ENCODE data around the gene RAB11FIP4.

The RAB11FIP4 gene

GRCh38 chr17:31428512-31428911 lies 37.0 kb downstream of the RAB11FIP4 start:
- ChIA-PET CTCF (interaction anchor here (2.0 to 2.3 kb wide), 2 partner anchors 9 to 96 kb away, joined by 4 to 9 read pairs; no protein-coding TSS in a partner anchor), POLR2A (no interaction called here)
- no peak for TF ChIP-seq CTCF (IDR thresholded peaks at IDR 0.05; ENCODE audit: control extremely low read depth, extremely low read depth, low read depth, missing control alignments)
- no peak for DNase-seq (ENCODE audit: extremely low spot score)

GRCh38 chr17:31431098-31431851 lies 39.8 kb downstream of the RAB11FIP4 start:
- ChIA-PET POLR2A (no interaction called here), CTCF (no interaction called here)
- no peak for TF ChIP-seq CTCF (IDR thresholded peaks at IDR 0.05; ENCODE audit: control extremely low read depth, extremely low read depth, low read depth, missing control alignments)
- no peak for DNase-seq (ENCODE audit: extremely low spot score)

GRCh38 chr17:31431852-31432658 lies 40.6 kb downstream of the RAB11FIP4 start:
- CTCF ChIA-PET: interaction anchor here (0.7 to 9.5 kb wide), 2 partner anchors 43 to 93 kb away, joined by 3 to 178 read pairs; no protein-coding TSS in a partner anchor
- no peak for TF ChIP-seq CTCF (IDR thresholded peaks at IDR 0.05; ENCODE audit: control extremely low read depth, extremely low read depth, low read depth, missing control alignments)
- POLR2A ChIA-PET: no interaction called here
- no peak for DNase-seq (ENCODE audit: extremely low spot score)

GRCh38 chr17:31433091-31433790 lies 41.8 kb downstream of the RAB11FIP4 start:
- ChIA-PET POLR2A (interaction anchor here (0.6 kb wide), 1 partner anchor 106 kb away, joined by 3 read pairs; no protein-coding TSS in a partner anchor), CTCF (interaction anchor here (0.7 to 9.5 kb wide), 4 partner anchors 8 to 409 kb away, joined by 3 to 178 read pairs (median 10); no protein-coding TSS in a partner anchor)
- no peak for DNase-seq (ENCODE audit: extremely low spot score)
- no peak for TF ChIP-seq CTCF (IDR thresholded peaks at IDR 0.05; ENCODE audit: control extremely low read depth, extremely low read depth, low read depth, missing control alignments)

- DNase-seq (ENCODE audit: extremely low spot score): no peak
- TF ChIP-seq CTCF (IDR thresholded peaks at IDR 0.05; ENCODE audit: control extremely low read depth, extremely low read depth, low read depth, missing control alignments): no peak
- ChIA-PET POLR2A (no interaction called here), CTCF (interaction anchor here (0.9 to 9.5 kb wide), 4 partner anchors 9 to 408 kb away, joined by 3 to 178 read pairs (median 10); no protein-coding TSS in a partner anchor)
Measured at GRCh38 chr17:31433811-31434726, 42.6 kb downstream of the RAB11FIP4 start.
